BE2C (cell line): ENCODE measurements around the gene FOXM1. TPM values are rescaled to one million over a fixed set of nuclear protein-coding genes. Genes with fewer than 3 reads are reported as not detected.

Experiments used
- DNase-seq: peaks from one replicate; pipeline ENCODE4 v3.0.0-alpha.2; 2020
- H3K27me3 ChIP-seq: fragments of 250-450 bp; sonication (Bioruptor Pico); 2 replicates; pipeline ENCODE4 v1.5.1; 2020; ENCODE audit warnings: mild to moderate bottlenecking
- H3K36me3 ChIP-seq: fragments of 250-450 bp; sonication (Bioruptor Pico); 2 replicates; pipeline ENCODE4 v1.5.1; 2020; ENCODE audit warnings: mild to moderate bottlenecking
- H3K4me1 ChIP-seq: fragments of 250-450 bp; sonication (Bioruptor Pico); 2 replicates; pipeline ENCODE4 v1.5.1; 2020
- H3K4me3 ChIP-seq: 2 replicates; pipeline ENCODE4 v1.5.1; 2011; ENCODE audit warnings: low read depth, low read length
- H3K9me3 ChIP-seq: fragments of 250-450 bp; sonication (Bioruptor Pico); 2 replicates; pipeline ENCODE4 v1.5.1; 2020
- CTCF ChIP-seq: IDR thresholded peaks from 2 replicates; pipeline ENCODE4 v1.5.1; 2012; ENCODE audit warnings: mild to moderate bottlenecking, low read depth, low read length
- polyA plus RNA-seq: library from polyadenylated mRNA; unstranded; fragments of >200 nt; gene quantifications from one replicate; pipeline ENCODE4 v1.2.1, GENCODE V29; 2012; ENCODE audit warnings: low read depth, missing spikeins; ENCODE audit not compliant: insufficient read length, insufficient read depth

The FOXM1 gene
- 19.1 TPM for polyA plus RNA-seq

- no peaks in the 10 kb centered on the region for H3K27me3 ChIP-seq
- 0 out of 2 replicates have a peak, but pooled peaks have one; percentile 2 for TF ChIP-seq CTCF
- H3K4me3 ChIP-seq: peak within 1 kb of the TSS; percentile 98
- DNase-seq: peak; percentile 90
- peaks cover 25% of the 10 kb centered on the region for H3K36me3 ChIP-seq
- H3K9me3 ChIP-seq: no peaks in the 10 kb centered on the region
- no peaks in the 10 kb centered on the region for H3K4me1 ChIP-seq
Observed at GRCh38 chr12:2877047-2877952, at the start of gene FOXM1, which contains the start of gene RHNO1. FOXM1 (minus strand) TSS chr12:2877174; CDS start chr12:2874478, 2,696 bp downstream. RHNO1 (plus strand) TSS chr12:2877223; CDS start chr12:2885367, 8,144 bp downstream.

DNA sequence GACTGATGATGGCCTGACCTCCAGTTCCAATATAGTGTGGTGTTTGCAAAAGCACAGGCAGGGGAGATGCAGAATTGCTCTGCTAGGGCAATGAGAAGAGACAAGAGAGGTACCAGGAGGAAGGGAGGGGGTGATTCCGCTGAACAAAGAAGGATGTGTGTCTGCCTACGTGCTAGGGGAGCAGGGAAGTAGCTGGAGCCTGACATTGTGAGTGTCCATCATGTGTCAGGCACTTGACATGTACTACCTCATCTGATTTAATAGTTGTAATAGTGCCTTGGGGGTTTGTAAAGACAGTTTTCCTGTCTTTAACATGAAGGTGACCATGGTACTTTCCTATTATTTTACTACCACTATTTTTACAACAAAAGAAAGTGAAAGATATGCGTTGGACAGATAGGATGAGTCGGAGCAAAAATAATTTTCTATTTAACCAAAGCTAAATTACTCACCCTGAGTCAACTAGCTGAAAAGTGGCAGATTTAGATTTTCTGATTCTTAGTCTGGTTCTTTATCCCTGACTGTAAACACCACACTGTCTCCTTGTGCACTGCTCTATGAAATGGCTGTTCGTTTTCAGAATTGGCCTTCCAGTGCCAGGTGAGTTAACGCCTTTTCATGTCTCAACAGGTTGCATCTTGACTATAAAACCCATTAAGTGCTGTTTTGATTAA lies 48.5 kb upstream of the FOXM1 start:
- no peaks in the 10 kb centered on the region for H3K9me3 ChIP-seq
- H3K4me3 ChIP-seq: no peak overlapping the region
- no peak for TF ChIP-seq CTCF
- peaks cover under 1% of the 10 kb centered on the region; the same call in 1 of the 2 replicates for H3K4me1 ChIP-seq
- peaks cover 14% of the 10 kb centered on the region for H3K36me3 ChIP-seq
- no peak for DNase-seq
- H3K27me3 ChIP-seq: no peaks in the 10 kb centered on the region

DNA sequence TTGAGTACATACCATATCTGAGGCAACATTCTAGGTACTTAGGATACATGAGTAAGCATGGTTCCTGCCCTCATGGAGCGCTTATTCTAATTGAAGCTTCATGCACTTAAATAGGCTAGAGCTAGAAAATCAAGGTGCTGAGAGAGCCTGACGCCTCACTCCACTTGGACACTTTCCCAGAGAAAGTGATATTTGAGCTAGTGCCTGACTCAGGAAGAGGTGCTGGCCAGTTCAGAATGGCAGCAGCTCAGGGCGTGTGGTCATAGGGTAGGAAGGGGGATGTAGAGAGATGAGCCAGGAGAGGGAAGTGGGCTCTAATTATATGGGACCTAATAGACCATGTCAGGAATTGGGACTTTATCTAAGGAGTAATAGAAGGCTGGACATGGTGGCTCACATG lies 47.0 kb upstream of the FOXM1 start:
- TF ChIP-seq CTCF: no peak
- no peak for DNase-seq
- Histone ChIP-seq H3K4me3 (no peak overlapping the region), H3K27me3 (no peaks in the 10 kb centered on the region), H3K9me3 (no peaks in the 10 kb centered on the region), H3K4me1 (no peaks in the 10 kb centered on the region), H3K36me3 (peaks cover 13% of the 10 kb centered on the region)

GRCh38 chr12:2923057-2923456 lies 46.1 kb upstream of the FOXM1 start:
- peaks cover 13% of the 10 kb centered on the region for H3K36me3 ChIP-seq
- DNase-seq: no peak

DNA sequence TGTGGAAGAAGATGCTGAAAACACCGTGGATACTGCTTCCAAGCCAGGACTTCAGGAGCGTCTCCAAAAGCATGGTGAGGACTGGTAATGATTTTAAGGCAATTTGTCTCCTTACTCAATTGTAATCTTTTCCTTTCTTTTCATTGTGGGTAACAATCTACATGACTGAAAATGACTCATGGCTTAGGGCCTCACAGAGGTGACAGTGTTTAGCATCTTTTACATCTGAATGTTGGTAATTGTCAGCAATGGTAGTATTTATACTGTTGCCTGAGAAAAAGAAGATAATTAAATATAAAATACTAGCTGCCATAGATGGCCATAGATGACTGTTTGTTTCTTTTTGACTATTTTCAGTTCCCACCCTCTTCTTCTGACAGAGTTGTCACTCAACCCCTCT lies 45.4 kb upstream of the FOXM1 start:
- no peak for TF ChIP-seq CTCF
- Histone ChIP-seq H3K4me3 (no peak overlapping the region), H3K4me1 (no peaks in the 10 kb centered on the region), H3K9me3 (no peaks in the 10 kb centered on the region), H3K36me3 (peaks cover 13% of the 10 kb centered on the region), H3K27me3 (no peaks in the 10 kb centered on the region)
- DNase-seq: no peak

More at GRCh38 chr12:2923057-2923456, 46.1 kb upstream of the FOXM1 start:
- H3K4me1 ChIP-seq: no peaks in the 10 kb centered on the region
- no peak for TF ChIP-seq CTCF
- H3K9me3 ChIP-seq: no peaks in the 10 kb centered on the region
- H3K27me3 ChIP-seq: no peaks in the 10 kb centered on the region
- H3K4me3 ChIP-seq: no peak overlapping the region
